Measurements from ENCODE around the gene MKNK1. TPM values are rescaled to one million over a fixed set of nuclear protein-coding genes. Genes with fewer than 3 reads are reported as not detected.

Gene MKNK1
- total and polyA plus RNA-seq, 2 of the 8 experiments (the other 6 are each of a cell fraction or from before 2014, with no cell fraction given), result 13.9 to 21.5 TPM

- Histone ChIP-seq H4K91ac (replicated peaks; ENCODE audit: insufficient read length, low read length) (no peak overlapping the region), H3K4me2 (ENCODE audit: insufficient read depth in 1 of 2, low read depth in 2 of 2, low read length in 2 of 2) (no peak overlapping the region), H3K79me1 (ENCODE audit: low read depth, low read length) (no peaks in the 10 kb centered on the region), H3K4me1 (replicated peaks in 1 of 4; ENCODE audit: control insufficient read depth in 3 of 4, insufficient read depth in 4 of 4, low read length in 3 of 4) (peaks cover 0 to 30% (median 19%) of the 10 kb centered on the region in 4 experiments; a peak in 6 of 7 replicates), H4K8ac (ENCODE audit: extremely low read depth, insufficient read depth, low read length) (no peak overlapping the region), H2BK120ac (replicated peaks; ENCODE audit: low read depth, low read length) (no peak overlapping the region), H3K23ac (ENCODE audit: insufficient read length) (no peak overlapping the region), H2BK5ac (ENCODE audit: low read depth, low read length) (no peak overlapping the region), H4K5ac (ENCODE audit: insufficient read length, low read depth, low read length) (no peak overlapping the region), H3K36me3 (ENCODE audit: control insufficient read depth in 2 of 4, insufficient read depth in 4 of 4, low read length in 3 of 4) (no peaks in the 10 kb centered on the region), H3K27me3 (replicated peaks in 1 of 4; ENCODE audit: control insufficient read depth in 3 of 4, extremely low read depth in 1 of 4, insufficient read depth in 3 of 4, low read length in 3 of 4) (peaks cover 27 to 44% (median 41%) of the 10 kb centered on the region in 4 experiments), H2AK5ac (ENCODE audit: low read depth, low read length) (no peak overlapping the region), H3K4me3 (ENCODE audit: extremely low read depth in 1 of 4, insufficient read depth in 2 of 4, low read depth in 3 of 4, low read length in 4 of 4) (no peak overlapping the region), H2BK20ac (ENCODE audit: low read length) (0 out of 2 replicates have a peak overlapping the region, but pooled peaks have one; percentile 1), H3K56ac (replicated peaks; ENCODE audit: insufficient read length, low read depth, low read length) (no peak overlapping the region), H2AFZ (ENCODE audit: low read length) (no peak overlapping the region), H3K27ac (ENCODE audit: low read depth, low read length) (no peak overlapping the region), H3K9ac (replicated peaks in 1 of 4; ENCODE audit: extremely low read depth in 1 of 4, low read depth in 3 of 4, low read length in 3 of 4) (no peak overlapping the region), H3K18ac (ENCODE audit: extremely low read depth, low read length) (no peak overlapping the region), H3K14ac (ENCODE audit: insufficient read length) (no peak overlapping the region), H3K4ac (replicated peaks; ENCODE audit: insufficient read length, low read depth, low read length) (no peak overlapping the region), H3K9me3 (ENCODE audit: insufficient read depth in 2 of 2, low read depth in 1 of 2, low read length in 1 of 2) (no peaks in the 10 kb centered on the region), H3K23me2 (ENCODE audit: low read depth, low read length) (peaks cover 12% of the 10 kb centered on the region), H2BK12ac (ENCODE audit: low read depth, low read length) (no peak overlapping the region), H2BK15ac (ENCODE audit: low read length) (no peak overlapping the region), H3K79me2 (ENCODE audit: control insufficient read depth in 1 of 2, insufficient read depth in 2 of 2, low read length in 2 of 2) (no peaks in the 10 kb centered on the region), H4K20me1 (replicated peaks in 1 of 2; ENCODE audit: control insufficient read depth in 1 of 2, insufficient read depth in 2 of 2, low read length in 2 of 2) (no peaks in the 10 kb centered on the region)
- POLR2A ChIA-PET (ENCODE audit: partially characterized antibody), result interaction anchor here (1.0 to 1.3 kb wide), 2 partner anchors 7 to 68 kb away, joined by 3 read pairs; no protein-coding TSS in a partner anchor
- DNase-seq (ENCODE audit: low read depth in 1 of 2, low spot score in 2 of 2) (no peak), FAIRE-seq (peak; percentile 24)
- CTCF ChIA-PET (ENCODE audit: partially characterized antibody), result interaction anchor here (0.6 to 25.0 kb wide), 30 partner anchors 9 to 1711 kb away, joined by 3 to 1068 read pairs (median 5); partner anchors contain the start of genes DMBX1 and MKNK1
- TF ChIP-seq TBP (IDR thresholded peaks at IDR 0.05; ENCODE audit: low read depth, low read length), result no peak
- peak; percentile 60 to 70 for TF ChIP-seq RAD21 (IDR thresholded peaks at IDR 0.05 in 1 of 2, conservative IDR thresholded peaks at IDR 0.05 in 1 of 2; ENCODE audit: low read depth in 2 of 2, low read length in 2 of 2)
- peak in 2 of 3 experiments; percentile 65 to 66; a peak in 3 of 4 replicates for TF ChIP-seq CTCF (IDR thresholded peaks at IDR 0.05; ENCODE audit: control extremely low read depth in 1 of 3, insufficient read depth in 1 of 3, low read depth in 1 of 3, low read length in 3 of 3)
- WGBS, 2 experiments (ENCODE audit: extremely low coverage in 1 of 2, insufficient coverage in 1 of 2, insufficient read length in 1 of 2, insufficient replicate concordance in 2 of 2, low coverage in 1 of 2, low lambda C conversion rate in 2 of 2, missing lambda C conversion rate in 1 of 2), result 78% methylated on average over 22 of the region's 22 CpGs; no CpG with 5 or more reads in 1 of the 2 experiments
Observed at GRCh38 chr1:46547481-46548383, 56.3 kb downstream of the MKNK1 start.

All from H1 (cell line).